CD4-positive, alpha-beta T cell (primary cell): Measurements from ENCODE around the gene LRP1B. TPM values are rescaled to one million over a fixed set of nuclear protein-coding genes. Genes with fewer than 3 reads are reported as not detected.

Source experiments
- ATAC-seq: fragments of 200-7000 bp; cut with Tn5 transposase; one replicate; pipeline ENCODE4 v1.10.0; 2022; ENCODE audit warnings: mild to moderate bottlenecking; ENCODE audit not compliant: poor library complexity
- CTCF ChIA-PET: fragments of 350-600 bp; sonication (Branson Sonifier 250); formaldehyde crosslinking; loops from one replicate; lab custom pipeline; 2021; ENCODE audit warnings: antibody characterized with exemption, inconsistent platforms; lab: Charles Lee
- POLR2A ChIA-PET: fragments of 350-600 bp; sonication (Branson Sonifier 250); formaldehyde crosslinking; loops from one replicate; lab custom pipeline; 2021; ENCODE audit warnings: antibody characterized with exemption, inconsistent platforms; lab: Charles Lee
- DNase-seq, 14 experiments: peaks; one replicate each; pipeline ENCODE4 v3.0.0-alpha.2; 2013 to 2020; ENCODE audit warnings: mixed read lengths in 2 of 14
- H3K27ac ChIP-seq, 2 donors: one replicate each; pipeline versions ENCODE4 v1.5.1 to v1.7.0; 2013; ENCODE audit warnings: low read length in 2 of 2, low read depth in 1 of 2, mild to moderate bottlenecking in 1 of 2
- H3K27me3 ChIP-seq, 2 experiments: 1 replicate in 1 of 2; 2 replicates in 1 of 2; pipeline versions ENCODE4 v1.6.1 to v1.7.0; 2013; ENCODE audit warnings: low read length in 2 of 2, control low read depth in 1 of 2, mild to moderate bottlenecking in 1 of 2, moderate library complexity in 1 of 2; ENCODE audit not compliant: insufficient read depth in 2 of 2, control insufficient read depth in 1 of 2
- H3K36me3 ChIP-seq: one replicate; pipeline ENCODE4 v1.6.1; 2013; ENCODE audit warnings: low read length, control low read depth; ENCODE audit not compliant: insufficient read depth
- H3K4me1 ChIP-seq: one replicate; pipeline ENCODE4 v1.6.1; 2013; ENCODE audit warnings: low read length, control low read depth; ENCODE audit not compliant: insufficient read depth
- H3K4me3 ChIP-seq: one replicate; pipeline ENCODE4 v1.5.1; 2013; ENCODE audit warnings: mild to moderate bottlenecking, low read length, moderate library complexity
- H3K9me3 ChIP-seq, 2 experiments: 1 replicate in 1 of 2; 2 replicates in 1 of 2; pipeline versions ENCODE4 v1.6.1 to v1.7.0; 2013; ENCODE audit warnings: low read length in 2 of 2, mild to moderate bottlenecking in 2 of 2, control low read depth in 1 of 2, moderate library complexity in 1 of 2; ENCODE audit not compliant: control insufficient read depth in 1 of 2, insufficient read depth in 1 of 2
- H3K27ac Mint-ChIP-seq: one replicate; pipeline ENCODE4 v1.8.0; 2020; ENCODE audit warnings: mixed read lengths
- H3K27me3 Mint-ChIP-seq: one replicate; pipeline ENCODE4 v1.8.0; 2021; ENCODE audit warnings: mixed read lengths
- H3K36me3 Mint-ChIP-seq: one replicate; pipeline ENCODE4 v1.8.0; 2021; ENCODE audit warnings: low read depth, mixed read lengths
- H3K4me1 Mint-ChIP-seq: one replicate; pipeline ENCODE4 v1.8.0; 2021; ENCODE audit warnings: low read depth, mixed read lengths
- H3K4me3 Mint-ChIP-seq: one replicate; pipeline ENCODE4 v1.8.0; 2020; ENCODE audit warnings: mild to moderate bottlenecking, mixed read lengths
- H3K9me3 Mint-ChIP-seq: one replicate; pipeline ENCODE4 v1.8.0; 2020; ENCODE audit warnings: mixed read lengths
- CTCF ChIP-seq: fragments of 200-600 bp; IDR thresholded peaks from one replicate; pipeline ENCODE4 v1.8.0; 2022; ENCODE audit warnings: antibody characterized with exemption, mild to moderate bottlenecking
- intact Hi-C, 2 experiments: fragments of 100-400 bp; cut with DNase I in 1 of 2; cut with micrococcal nuclease in 1 of 2; formaldehyde crosslinking; loops; one replicate each; pipeline versions ENCODE4 v1.15.1 to v1.9.0; 2023 to 2025; cut with DNase I, micrococcal nuclease
- total RNA-seq, 174 experiments: library from RNA in 2 of 174; stranded (reverse) in 2 of 174; gene quantifications; one replicate each; pipeline ENCODE4 v1.2.3 and lab custom pipeline; 2021 to 2026

Gene LRP1B
- total RNA-seq, 2 experiments from 2014 or later, result not detected

DNA sequence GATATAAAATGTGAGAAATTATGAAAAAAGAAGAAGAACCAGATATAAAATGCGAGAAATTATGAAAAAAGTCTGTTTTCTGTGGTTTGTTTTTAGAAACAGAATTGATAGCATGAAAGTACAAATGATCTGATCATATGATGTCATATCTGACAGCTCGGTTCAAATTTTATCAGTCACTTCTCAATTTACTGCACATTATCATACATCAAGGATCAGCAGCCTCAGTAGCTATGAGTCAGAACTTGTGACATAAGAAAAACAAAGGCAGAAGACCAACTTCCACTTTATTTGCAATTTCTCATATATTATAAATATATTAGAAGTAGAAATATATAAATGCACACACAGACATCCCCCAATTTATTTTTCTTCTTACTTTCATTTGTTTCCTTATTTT, 634.0 kb downstream of the LRP1B start:
- intact Hi-C loops, result no loop called here
- POLR2A ChIA-PET, result no interaction called here
- Histone ChIP-seq H3K27ac (no peak overlapping the region), H3K9me3 (no peaks in the 10 kb centered on the region), H3K36me3 (no peaks in the 10 kb centered on the region), H3K4me3 (no peak overlapping the region), H3K27me3 (no peaks in the 10 kb centered on the region), H3K4me1 (no peaks in the 10 kb centered on the region)
- H3K4me3 Mint-ChIP-seq, result no peak overlapping the region
- no peak for TF ChIP-seq CTCF
- H3K4me1 Mint-ChIP-seq, result no peaks in the 10 kb centered on the region
- CTCF ChIA-PET, result no interaction called here
- no peak overlapping the region for H3K27ac Mint-ChIP-seq
- H3K27me3 Mint-ChIP-seq, result no peaks in the 10 kb centered on the region
- no peaks in the 10 kb centered on the region for H3K36me3 Mint-ChIP-seq
- H3K9me3 Mint-ChIP-seq, result no peaks in the 10 kb centered on the region
- no peak for DNase-seq
- no peak for ATAC-seq

GRCh38 chr2:141493936-141494335, 636.9 kb downstream of the LRP1B start:
- H3K4me3 ChIP-seq, result no peak overlapping the region
- no peaks in the 10 kb centered on the region for H3K9me3 ChIP-seq
- H3K4me1 ChIP-seq, result no peaks in the 10 kb centered on the region
- no peak overlapping the region for H3K27ac ChIP-seq
- TF ChIP-seq CTCF, result no peak
- intact Hi-C loops, result no loop called here
- ChIA-PET CTCF (no interaction called here), POLR2A (no interaction called here)
- H3K36me3 Mint-ChIP-seq, result no peaks in the 10 kb centered on the region
- no peaks in the 10 kb centered on the region for H3K9me3 Mint-ChIP-seq
- H3K4me3 Mint-ChIP-seq, result no peak overlapping the region
- H3K4me1 Mint-ChIP-seq, result no peaks in the 10 kb centered on the region
- no peak for DNase-seq
- H3K36me3 ChIP-seq, result no peaks in the 10 kb centered on the region
- ATAC-seq, result no peak
- no peaks in the 10 kb centered on the region for H3K27me3 Mint-ChIP-seq
- H3K27me3 ChIP-seq, result no peaks in the 10 kb centered on the region
- H3K27ac Mint-ChIP-seq, result no peak overlapping the region

DNA sequence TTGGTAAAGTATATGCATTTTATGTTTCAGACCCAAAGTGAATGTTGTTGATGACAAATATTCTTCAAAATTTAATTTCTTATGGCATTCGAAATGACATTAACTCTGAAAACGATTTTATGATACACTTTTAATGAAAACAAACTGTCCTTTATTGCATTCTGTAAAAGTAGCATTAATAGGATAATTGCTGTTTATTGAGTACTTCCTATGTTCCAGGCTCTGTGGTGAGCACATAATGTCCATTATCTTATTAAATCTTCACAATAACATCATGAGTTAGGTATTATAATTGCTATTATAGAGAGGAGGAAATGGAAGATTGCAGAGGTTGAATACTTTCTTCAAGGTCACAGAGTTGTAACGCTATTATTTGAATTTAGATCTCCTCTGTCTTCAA, 638.0 kb downstream of the LRP1B start:
- intact Hi-C loops, result no loop called here
- Mint-ChIP-seq H3K36me3 (no peaks in the 10 kb centered on the region), H3K9me3 (no peaks in the 10 kb centered on the region), H3K4me3 (no peak overlapping the region), H3K27ac (no peak overlapping the region), H3K4me1 (no peaks in the 10 kb centered on the region), H3K27me3 (no peaks in the 10 kb centered on the region)
- H3K9me3 ChIP-seq, result no peaks in the 10 kb centered on the region
- no peak for TF ChIP-seq CTCF
- DNase-seq, result no peak
- H3K27ac ChIP-seq, result no peak overlapping the region
- ATAC-seq, result no peak
- no peak overlapping the region for H3K4me3 ChIP-seq
- ChIA-PET CTCF (no interaction called here), POLR2A (no interaction called here)
- no peaks in the 10 kb centered on the region for H3K27me3 ChIP-seq
- no peaks in the 10 kb centered on the region for H3K36me3 ChIP-seq
- no peaks in the 10 kb centered on the region for H3K4me1 ChIP-seq
